ENCODE data around the gene AKNA.
A peak's percentile ranks its signal among the peaks of the same experiment; 100 is the strongest.
"Not testable (repeated sequence)": the region's sequence is repeated elsewhere in the genome, so short reads cannot be mapped to it uniquely, and the experiment has no call there.

The AKNA gene

DNA sequence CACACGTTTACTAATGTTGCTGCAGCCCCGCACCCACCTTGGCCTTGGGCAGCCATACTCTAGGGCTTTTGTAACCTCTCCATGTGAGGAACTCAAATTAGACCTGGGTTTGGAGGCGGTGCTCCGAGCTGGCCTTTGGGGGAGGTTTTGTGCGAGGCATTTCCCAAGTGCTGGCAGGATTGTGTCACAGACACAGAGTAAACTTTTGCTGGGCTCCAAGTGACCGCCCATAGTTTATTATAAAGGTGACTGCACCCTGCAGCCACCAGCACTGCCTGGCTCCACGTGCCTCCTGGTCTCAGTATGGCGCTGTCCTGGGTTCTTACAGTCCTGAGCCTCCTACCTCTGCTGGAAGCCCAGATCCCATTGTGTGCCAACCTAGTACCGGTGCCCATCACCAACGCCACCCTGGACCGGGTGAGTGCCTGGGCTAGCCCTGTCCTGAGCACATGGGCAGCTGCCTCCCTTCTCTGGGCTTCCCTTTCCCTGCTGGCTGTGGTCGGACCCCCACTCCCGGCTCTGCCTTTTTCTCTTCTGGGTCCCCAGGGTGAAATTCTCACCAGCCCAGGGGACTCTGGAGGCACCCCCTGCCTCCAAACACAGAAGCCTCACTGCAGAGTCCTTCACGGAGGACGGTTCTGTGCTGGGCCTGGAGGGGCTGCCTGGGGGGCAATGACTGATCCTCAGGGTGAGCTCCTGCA lies 64.8 kb downstream of the AKNA start, which contains the start of gene ORM1:
Gene ORM1, plus strand, starts transcription at position 268 of the 701 bp plus-strand sequence. Its CDS starts 36 bp downstream, at position 304.
- not testable (repeated sequence) for DNase-seq (ENCODE audit: low read depth in 2 of 2)

DNA sequence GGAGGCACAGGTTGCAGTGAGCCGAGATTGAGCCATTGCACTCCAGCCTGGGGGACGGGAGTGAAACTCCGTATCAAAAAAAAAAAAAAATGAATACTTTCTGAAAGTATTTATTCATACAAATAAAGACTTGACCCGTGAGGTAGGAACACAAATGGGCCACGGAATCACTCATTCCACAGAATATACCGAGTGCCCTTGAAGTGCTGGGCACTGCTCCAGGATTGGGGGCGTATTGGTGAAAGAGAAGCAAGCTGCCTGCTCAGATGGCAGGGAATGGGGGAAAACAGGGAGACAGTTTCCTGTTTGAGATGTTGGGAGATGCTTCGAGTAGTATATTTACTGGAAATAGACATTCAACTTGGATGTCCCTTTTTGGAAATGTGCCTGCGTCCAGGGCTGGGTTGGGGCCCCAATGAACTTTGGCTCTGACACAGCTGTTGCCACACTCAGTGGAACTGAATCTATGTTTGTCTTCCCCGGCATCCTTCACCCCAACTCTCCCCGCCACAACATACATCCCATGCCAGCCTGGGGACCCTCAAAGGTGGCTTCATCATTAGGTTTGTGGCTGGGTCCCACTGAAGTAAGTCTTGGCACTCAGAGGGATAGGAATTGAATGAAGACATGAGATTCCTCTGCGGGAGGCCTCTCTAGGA lies 65.5 kb downstream of the AKNA start:
- DNase-seq (ENCODE audit: low read depth in 2 of 2) = not testable (repeated sequence)

DNA sequence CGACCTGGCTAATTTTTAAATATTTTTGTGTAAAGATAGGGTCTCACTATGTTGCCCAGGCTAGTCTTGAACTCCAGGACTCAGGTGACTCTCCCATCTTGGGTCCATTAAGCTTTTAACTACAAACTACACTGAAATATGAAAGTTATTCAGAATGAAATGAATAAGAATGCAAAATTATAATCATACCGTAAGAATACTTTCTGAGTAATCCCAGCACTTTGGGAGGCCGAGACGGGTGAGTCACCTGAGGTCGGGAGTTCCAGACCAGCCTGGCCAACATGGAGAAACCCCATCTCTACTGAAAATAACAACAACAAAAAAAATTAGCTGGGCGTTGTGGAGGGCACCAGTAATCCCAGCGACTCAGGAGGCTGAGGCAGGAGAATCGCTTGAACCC lies 66.0 kb downstream of the AKNA start:
- peak in 1 of 2 experiments; percentile 17 for DNase-seq (ENCODE audit: low read depth in 2 of 2)

DNA sequence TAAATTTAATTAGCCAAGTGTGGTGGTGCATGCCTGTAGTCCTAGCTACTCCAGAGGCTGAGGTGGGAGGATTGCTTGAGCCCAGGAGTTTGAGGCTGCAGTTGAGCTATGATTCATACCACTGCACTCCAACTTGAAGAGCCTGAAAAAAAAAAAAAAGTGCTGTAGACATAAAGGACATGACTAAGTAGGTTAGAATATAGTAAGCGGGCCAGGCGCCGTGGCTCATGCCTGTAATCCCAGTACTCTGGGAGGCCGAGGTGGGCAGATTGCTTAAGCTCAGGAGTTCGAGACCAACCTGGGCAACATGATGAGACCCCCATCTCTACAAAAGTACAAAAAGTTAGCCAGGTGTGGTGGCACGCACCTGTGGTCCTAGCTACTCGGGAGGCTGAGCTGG lies 67.1 kb downstream of the AKNA start:
- not testable (repeated sequence) for DNase-seq (ENCODE audit: low read depth in 2 of 2)

DNA sequence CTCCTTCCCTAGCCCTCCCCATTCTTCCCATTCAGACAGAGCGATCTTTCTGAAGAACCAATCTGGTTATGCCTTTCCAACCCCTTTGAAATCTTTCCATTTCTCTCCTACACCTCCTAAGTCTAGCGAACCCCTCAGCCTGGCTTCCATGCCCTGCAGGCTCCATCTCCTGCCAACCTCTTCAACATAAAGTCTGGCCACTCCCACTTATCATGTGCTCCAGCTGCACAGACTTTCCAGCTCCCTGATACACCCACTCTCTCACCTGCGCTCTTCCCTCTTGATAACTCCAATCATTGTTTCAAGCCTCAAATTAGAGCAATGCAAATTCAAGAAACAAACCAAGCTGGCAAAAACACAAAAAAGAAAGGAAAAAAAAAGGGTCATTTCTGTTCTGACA lies 68.6 kb downstream of the AKNA start:
- no peak for DNase-seq (ENCODE audit: low read depth in 2 of 2)

DNA sequence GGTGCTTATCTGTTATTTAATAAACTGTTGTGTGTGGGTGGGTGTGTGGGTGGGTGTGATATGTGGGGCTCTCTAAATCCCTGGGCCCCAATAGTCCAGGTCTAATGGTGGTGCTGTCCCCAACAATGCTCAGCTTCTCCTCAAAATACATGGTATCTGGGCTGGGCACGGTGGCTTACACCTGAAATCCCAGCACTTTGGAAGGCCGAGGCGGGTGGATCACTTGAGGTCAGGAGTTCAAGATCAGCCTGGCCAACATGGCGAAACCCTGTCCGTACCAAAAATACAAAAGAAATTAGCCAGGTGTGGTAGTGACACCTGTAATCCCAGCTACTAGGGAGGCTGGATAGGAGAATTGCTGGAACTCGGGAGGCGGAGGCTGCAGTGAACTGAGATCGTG lies 69.4 kb downstream of the AKNA start:
- DNase-seq (ENCODE audit: low read depth in 2 of 2) = no peak

DNA sequence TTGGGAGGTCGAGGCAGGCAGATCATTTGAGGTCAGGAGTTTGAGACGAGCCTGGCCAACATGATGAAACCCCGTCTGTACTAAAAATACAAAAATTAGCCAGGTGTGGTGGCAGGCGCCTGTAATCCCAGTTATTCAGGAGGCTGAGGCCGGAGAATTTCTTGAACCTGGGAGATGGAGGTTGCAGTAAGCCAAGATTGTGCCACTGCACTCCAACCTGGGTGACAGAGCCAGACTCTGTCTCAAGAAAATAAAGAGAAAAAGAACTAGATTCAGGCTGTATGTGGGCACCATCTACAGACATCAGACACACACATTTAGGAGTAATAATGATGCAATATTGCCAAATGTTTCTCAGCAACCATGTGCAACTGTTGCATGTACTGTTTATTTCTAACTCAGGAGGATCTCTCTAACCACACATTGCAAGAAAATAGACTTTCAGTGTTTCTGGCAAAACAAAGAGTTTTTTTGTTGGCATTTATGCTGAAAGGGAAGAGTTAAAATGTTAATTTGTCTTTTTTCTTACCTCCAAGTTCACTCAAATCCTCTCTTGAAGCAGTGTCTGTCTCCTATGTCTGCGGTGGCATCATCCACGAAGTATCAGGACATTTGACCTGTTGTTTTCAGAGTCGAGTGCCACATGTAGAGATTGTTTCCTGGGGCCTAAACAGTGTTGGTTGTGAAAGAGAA lies 70.0 kb downstream of the AKNA start:
- no peak for DNase-seq (ENCODE audit: low read depth in 2 of 2)

DNA sequence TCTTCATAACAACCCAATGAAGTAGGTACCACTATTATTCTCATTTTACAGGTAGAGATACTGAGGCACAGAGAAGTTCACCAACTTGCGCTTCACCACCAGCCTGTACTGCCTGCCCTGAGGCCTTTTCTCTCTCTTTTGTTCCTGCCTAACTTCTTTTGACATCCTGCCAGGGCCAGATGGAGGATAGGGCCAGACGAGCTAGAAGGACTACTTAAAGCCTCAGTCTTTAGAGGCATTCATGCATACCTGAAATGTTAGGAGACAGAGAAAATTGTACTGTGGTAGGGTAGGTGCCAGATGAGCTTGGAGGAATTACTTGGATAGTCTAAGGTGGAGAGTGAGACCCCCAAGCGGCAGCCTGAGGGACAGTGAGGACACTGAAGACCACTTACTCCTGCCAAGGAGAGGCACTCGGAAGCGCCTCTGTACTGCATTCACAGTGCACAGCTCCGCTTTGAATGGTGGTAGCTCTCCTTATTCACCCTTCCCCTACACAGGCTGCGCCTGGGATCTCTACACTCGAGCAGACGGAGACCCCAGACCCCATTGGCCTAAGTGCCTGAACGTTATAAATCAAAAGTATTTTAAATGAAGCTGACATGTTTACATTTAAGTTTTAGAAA lies 71.1 kb downstream of the AKNA start:
- DNase-seq (ENCODE audit: low read depth in 2 of 2) = no peak

DNA sequence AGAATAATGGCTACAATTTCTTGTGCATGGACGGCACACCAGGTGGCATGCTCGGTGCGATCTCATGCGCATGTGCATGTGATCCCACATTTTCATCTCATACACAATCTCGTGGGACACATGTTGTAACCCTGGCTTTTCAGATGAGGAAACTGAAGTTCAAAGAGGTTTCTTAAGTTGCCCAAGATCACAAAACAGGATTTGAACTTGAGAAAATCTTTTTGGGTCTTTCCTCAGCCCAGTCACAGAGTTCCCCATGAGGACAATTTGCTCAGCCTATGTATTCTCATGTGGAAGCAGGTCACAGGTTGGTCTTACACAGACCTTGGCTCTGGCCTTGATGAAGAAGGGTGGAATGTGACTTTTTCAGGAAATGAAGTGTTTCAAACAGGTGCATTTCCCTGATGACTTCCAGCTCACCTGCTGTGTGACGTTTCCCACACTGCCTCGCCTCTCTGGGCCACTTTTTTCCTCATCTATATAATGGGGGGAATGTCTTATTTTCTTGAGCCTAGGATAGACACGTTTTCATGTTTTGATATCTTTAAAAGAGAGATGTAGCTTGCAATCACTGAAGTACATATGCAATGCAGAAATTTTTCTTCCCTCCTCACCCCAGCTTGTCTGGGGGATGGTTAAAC lies 71.9 kb downstream of the AKNA start:
- no peak for DNase-seq (ENCODE audit: low read depth in 2 of 2)

DNA sequence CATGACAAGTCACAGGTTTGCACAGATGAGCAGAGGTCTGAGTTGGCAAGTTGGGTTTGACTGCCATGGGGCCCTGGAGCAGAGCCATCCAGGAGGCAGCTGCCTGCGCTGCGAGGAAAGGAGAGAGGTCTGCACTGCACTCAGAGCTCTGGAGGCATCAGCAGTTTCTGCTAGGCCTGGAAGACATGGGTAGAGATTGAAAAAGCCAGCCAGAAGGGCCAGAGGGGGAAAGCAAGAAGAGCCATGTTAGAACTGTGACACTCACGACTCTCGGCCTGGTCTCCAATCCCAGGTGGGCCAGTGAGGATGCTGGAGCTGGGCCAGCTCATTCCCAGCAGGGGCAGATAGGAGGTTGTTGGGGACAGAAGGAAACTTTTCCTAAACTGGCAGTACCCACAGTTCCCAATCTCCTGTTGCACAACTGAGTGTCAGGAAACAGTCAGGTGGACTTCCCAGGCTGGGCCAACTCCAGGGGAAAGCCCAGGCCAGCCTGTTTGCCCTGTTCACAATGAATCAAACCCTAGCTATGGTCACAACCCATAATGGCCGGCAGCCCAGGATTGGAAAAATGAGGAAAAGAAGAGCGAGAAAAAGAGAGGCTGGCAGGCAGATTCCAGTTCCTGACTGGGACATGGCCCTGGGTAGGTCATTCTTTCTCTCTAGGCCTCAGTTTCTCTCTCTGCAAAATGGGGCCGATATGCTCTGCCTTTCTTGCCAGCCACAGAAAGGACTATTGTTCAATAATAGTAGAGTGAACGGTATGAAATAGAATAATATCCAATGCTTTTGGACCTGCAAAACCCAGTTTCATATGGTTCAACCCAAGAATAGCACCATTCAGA lies 72.7 kb downstream of the AKNA start:
- no peak for DNase-seq (ENCODE audit: low read depth in 2 of 2)

DNA sequence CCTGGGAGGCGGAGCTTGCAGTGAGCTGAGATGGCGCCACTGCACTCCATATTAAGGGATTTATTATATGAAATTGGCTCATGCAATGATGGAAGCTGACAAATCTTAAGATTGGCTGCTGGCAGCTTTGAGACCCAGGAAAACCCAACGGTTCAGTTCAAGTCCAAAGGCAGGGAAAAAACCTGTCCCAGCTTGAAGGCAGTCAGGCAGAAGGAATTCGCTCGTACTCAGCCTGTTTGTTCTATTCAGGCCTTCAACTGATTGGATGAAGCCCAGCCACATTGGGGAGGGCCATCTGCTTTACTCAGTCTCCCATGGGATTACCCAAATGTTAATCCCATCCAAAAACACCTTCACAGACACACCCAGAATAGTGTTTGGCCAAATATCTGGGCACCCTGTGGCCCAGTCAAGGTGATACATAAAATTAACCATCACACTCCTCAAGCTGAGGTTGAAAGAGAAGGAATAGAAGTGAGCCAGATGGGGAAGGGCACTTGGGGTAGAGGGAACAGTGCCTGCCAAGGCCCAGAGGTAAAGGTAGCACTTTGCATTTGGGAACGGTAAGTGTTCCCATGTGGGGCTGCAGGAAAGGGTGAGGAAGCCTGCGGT lies 73.4 kb downstream of the AKNA start:
- DNase-seq (ENCODE audit: low read depth in 2 of 2) = no peak

DNA sequence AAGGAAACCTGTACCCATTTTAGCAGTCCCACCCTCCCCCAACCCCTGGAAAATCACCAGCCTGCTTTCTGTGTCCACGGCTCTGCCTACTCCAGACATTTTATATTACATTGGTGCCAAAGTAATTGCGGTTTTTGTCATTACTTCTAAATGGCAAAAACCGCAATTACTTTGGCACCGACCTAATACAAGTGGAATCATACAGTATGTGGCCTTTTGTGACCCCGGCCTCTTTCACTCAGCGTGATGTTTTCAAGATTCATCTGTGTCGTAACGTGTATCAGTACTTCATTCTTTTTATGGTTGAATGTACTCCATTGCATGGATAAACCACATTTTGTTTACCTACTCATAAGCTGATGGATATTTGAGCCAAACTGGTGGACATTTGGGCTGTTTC lies 74.6 kb downstream of the AKNA start:
- DNase-seq (ENCODE audit: low read depth in 2 of 2) = no peak

DNA sequence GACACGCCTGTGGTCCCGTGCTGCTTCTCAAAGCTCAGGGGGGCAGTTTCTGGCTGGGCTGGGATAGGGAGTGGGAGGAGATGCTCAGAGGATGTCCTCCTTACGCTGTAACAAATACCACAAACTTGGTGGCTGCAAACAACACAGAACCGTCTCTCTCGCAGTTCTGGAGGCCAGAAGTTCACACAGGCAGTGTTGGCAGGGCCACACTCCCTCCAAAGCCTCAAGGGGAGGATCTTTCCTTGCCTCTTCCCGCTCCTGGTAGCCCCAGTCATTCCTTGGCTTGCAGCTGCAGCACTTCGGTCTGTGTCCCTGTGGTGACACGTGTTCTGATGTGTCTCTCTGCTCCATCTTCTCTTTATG lies 75.3 kb downstream of the AKNA start:
- DNase-seq (ENCODE audit: low read depth in 2 of 2) = no peak

DNA sequence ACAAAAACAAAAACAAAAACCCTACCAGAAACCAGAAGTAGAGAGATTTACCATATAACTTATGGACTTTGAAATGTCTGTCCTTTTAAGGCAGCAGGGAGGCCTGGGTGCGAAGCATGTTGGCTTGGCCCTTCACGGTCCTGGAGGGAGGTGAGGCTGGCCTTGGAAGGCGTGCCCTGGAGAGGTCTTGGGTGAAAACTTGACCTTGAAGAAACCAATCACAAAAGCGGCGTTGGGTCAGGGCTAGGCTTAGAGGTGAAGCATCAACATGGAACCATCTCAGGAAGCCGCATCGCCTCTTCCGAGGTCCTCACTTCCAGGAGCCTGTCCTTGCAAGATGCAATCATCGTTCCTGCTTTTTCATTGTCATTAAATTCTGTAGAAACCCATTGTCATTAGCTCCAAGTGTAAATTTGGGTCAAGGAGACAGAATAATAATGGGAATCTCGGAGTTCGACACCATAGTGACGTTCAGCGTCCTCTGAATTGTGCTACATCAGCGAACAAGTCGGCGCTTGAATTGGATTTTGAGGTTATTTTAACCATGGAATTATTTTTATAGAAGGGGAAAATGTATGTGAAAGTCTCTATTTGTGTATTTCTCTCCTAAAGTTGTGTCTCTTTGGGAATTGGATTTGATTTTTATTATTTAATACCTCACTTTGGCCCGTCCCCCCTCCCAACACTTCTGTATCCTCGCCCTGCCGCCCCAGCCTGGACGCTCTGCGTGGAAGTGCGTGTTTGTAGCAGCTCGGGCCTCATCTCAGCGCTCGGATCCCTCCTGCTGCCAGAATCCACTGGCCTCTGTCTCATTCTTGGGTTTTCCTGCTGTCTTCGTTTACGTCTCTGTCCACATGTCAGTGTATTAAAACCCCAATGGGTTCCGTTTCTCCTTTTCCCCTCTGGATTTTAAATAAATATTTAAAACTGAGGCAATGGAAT lies 75.9 kb downstream of the AKNA start:
- no peak for DNase-seq (ENCODE audit: low read depth in 2 of 2)

DNA sequence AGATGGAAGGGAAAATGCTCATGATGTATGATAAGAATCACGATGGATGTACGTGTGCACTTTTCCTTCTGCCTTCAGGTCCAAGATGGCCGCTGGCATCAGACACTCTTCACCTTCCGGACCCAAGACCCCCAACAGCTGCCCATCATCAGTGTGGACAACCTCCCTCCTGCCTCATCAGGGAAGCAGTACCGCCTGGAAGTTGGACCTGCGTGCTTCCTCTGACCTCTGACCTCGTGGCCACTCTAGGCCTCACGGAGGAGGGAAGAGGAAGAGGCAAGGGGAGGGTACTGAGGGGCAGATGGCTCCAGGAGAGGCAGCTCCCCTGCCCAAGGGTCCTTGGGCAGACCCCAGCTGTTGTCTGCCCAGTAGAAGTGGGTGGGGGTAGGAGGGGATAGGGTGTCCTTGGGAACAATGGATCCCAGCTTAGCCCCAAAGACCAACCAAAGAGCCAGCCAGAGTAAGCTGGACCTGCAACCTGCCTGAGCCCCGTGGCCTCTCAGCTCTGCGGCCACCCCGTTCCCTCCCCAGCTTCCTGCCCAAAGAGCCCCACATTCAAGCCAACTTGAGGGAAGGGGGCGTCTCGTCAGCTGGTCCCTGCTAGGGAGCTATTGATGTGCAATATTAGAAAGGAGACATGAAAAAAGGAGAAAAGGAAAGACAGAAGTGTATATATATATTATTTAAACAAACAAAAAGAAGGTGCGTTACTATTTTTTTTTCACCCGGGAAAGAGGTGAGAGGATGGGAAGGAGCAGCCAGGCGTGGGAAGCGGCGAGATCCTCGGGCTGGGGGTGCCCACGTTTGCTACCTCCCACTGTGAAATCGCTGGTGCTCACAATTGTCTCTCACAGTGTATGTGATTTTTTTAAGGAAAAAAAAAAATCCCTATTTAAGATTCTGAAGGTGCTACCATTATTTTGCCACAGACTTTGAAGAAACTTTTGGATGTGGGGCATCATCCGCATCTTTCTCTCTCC lies 77.0 kb downstream of the AKNA start:
- DNase-seq (ENCODE audit: low read depth in 2 of 2) = no peak

DNA sequence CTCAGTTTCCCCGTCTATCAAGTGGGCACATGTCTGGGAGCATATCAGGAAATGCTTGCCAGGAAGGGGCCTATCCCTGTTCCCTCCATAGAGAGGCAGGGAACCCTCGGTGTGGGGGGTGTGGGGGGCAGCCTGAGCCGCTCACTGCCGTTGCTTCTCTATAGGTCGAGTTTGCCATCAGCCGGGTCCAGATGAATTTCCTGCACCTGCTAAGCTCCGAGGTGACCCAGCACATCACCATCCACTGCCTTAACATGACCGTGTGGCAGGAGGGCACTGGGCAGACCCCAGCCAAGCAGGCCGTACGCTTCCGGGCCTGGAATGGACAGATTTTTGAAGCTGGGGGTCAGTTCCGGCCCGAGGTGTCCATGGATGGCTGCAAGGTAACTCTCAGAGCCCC lies 78.7 kb downstream of the AKNA start:
- no peak for DNase-seq (ENCODE audit: low read depth in 2 of 2)

DNA sequence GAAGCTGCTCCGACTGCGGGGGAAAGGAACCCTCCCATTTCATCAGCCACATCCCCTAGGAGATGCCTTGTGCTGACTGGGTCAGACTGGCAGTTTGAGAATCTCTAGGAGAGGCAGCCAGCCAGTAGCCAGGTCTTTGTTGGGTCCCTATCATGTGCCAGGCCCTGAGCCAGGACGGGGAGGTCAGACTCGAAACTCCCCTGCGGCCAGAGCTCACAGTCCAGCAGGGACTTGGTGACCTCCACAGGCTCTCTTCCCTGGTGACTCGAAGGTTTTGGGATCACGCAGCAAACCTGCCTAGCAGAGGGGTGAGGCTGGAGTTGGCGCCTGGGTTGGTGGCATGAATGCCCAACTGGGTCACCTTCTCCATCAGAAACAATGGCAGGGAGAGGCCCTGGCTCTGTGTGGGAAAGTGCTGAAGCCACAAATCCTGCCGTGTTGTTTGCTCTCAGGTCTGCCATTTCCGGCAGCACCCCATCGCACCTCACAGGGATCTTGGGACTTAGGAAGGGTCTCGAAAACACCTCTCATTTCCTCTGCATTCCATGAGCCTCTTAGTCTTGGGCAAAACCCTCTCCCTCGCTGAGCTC lies 79.3 kb downstream of the AKNA start:
- DNase-seq (ENCODE audit: low read depth in 2 of 2) = no peak

DNA sequence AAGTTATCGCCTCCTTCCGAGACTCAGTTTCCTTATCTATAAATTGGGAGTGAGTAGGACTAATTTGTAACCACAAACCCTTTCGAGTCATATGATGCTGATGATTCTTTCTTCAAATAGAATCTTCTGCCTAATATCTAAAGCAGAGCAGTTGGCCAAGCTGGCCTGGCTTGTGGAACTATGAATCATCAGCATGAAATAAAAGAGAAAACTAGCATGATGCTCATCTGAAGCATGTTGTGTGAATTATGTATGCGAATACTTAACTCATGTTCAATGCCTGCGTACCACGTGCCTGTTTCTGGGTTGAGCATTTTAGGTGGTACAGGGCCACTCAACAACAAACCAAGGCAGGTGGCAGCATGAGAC lies 79.9 kb downstream of the AKNA start:
- DNase-seq (ENCODE audit: low read depth in 2 of 2) = no peak

All from stimulated activated CD4-positive, alpha-beta T cell treated with anti-CD3 and anti-CD28 coated beads, Interleukin-12 subunit alpha, Interleukin-12 subunit beta, amount 100 ng/mL, for 24 hours (primary cell).